Measurements from ENCODE around the gene GTPBP4. TPM values are rescaled to one million over a fixed set of nuclear protein-coding genes. Genes with fewer than 3 reads are reported as not detected.

Gene GTPBP4
- total RNA-seq, 1 experiment from 2014 or later: 44.6 TPM

GRCh38 chr10:947051-947450 is 41.2 kb upstream of the GTPBP4 start:
- H2AFZ ChIP-seq (ENCODE audit: low read length): no peak overlapping the region
- H3K4me3 ChIP-seq (ENCODE audit: low read length): no peak overlapping the region
- intact Hi-C loops (cut with micrococcal nuclease): no loop called here
- DNase-seq: no peak
- no peaks in the 10 kb centered on the region for H4K20me1 ChIP-seq (ENCODE audit: low read length)
- no TSS peak for BruUV-seq (replicated peaks)
- TF ChIP-seq EZH2 (IDR thresholded peaks at IDR 0.05; ENCODE audit: low read length, unreplicated experiment) (no peak), EZH2phosphoT487 (IDR thresholded peaks at IDR 0.05; ENCODE audit: borderline replicate concordance, low read length) (no peak)
- TF ChIP-seq, protein P1, sequence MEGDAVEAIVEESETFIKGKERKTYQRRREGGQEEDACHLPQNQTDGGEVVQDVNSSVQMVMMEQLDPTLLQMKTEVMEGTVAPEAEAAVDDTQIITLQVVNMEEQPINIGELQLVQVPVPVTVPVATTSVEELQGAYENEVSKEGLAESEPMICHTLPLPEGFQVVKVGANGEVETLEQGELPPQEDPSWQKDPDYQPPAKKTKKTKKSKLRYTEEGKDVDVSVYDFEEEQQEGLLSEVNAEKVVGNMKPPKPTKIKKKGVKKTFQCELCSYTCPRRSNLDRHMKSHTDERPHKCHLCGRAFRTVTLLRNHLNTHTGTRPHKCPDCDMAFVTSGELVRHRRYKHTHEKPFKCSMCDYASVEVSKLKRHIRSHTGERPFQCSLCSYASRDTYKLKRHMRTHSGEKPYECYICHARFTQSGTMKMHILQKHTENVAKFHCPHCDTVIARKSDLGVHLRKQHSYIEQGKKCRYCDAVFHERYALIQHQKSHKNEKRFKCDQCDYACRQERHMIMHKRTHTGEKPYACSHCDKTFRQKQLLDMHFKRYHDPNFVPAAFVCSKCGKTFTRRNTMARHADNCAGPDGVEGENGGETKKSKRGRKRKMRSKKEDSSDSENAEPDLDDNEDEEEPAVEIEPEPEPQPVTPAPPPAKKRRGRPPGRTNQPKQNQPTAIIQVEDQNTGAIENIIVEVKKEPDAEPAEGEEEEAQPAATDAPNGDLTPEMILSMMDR (conservative IDR thresholded peaks at IDR 0.05; ENCODE audit: low read depth, low read length): no peak
- H3F3A ChIP-seq (ENCODE audit: low read length, unreplicated experiment): no peaks in the 10 kb centered on the region
- CTCF ChIA-PET: interaction anchor here (0.6 kb wide), 1 partner anchor 804 kb away, joined by 4 read pairs; no protein-coding TSS in a partner anchor
- H3K36me3 ChIP-seq (ENCODE audit: low read depth, low read length): no peaks in the 10 kb centered on the region
- no peaks in the 10 kb centered on the region for H3K4me1 ChIP-seq (ENCODE audit: insufficient read depth, low read length)
- H3K79me2 ChIP-seq (ENCODE audit: low read length): no peaks in the 10 kb centered on the region
- no peak overlapping the region for H3K27ac ChIP-seq (ENCODE audit: low read length)
- H3K9ac ChIP-seq (ENCODE audit: low read length): no peak overlapping the region
- no peaks in the 10 kb centered on the region for H3K27me3 ChIP-seq (ENCODE audit: low read length)
- POLR2A ChIA-PET (ENCODE audit: unreplicated experiment): no interaction called here
- no peak; the same call in 1 of the 2 replicates for ATAC-seq
- no peaks in the 10 kb centered on the region for H3K9me3 ChIP-seq (ENCODE audit: low read length)
- no peaks in the 10 kb centered on the region for H3K9me2 ChIP-seq (replicated peaks; ENCODE audit: low read length)
- no peak overlapping the region for H3K4me2 ChIP-seq (ENCODE audit: low read length)

DNA sequence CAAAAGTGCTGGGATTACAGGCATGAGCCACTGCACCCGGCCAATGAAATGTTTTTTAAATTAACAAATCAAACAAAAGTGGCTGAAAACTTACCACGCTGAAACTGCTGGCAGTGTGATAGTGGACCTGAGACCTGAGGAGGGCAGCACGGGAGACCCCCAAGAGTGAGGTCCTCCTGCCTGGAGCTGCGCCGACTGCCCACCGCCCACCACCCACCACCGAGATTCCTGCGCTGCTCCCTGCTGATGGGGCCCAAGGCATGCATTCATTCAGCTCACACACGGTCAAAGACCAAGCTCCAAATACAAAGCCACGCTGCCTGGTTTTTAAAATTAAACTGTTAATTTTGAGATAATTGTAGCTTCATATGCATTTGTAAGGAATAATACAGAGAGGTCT is 40.4 kb upstream of the GTPBP4 start:
- ChIA-PET CTCF (no interaction called here), POLR2A (ENCODE audit: unreplicated experiment) (no interaction called here)
- intact Hi-C loops (cut with micrococcal nuclease): no loop called here
- Histone ChIP-seq H3F3A (ENCODE audit: low read length, unreplicated experiment) (no peaks in the 10 kb centered on the region), H3K4me3 (ENCODE audit: low read length) (no peak overlapping the region), H3K9me2 (replicated peaks; ENCODE audit: low read length) (no peaks in the 10 kb centered on the region), H3K79me2 (ENCODE audit: low read length) (no peaks in the 10 kb centered on the region), H3K9me3 (ENCODE audit: low read length) (no peaks in the 10 kb centered on the region), H4K20me1 (ENCODE audit: low read length) (no peaks in the 10 kb centered on the region), H3K27me3 (ENCODE audit: low read length) (no peaks in the 10 kb centered on the region), H3K4me2 (ENCODE audit: low read length) (no peak overlapping the region), H2AFZ (ENCODE audit: low read length) (no peak overlapping the region), H3K27ac (ENCODE audit: low read length) (no peak overlapping the region), H3K9ac (ENCODE audit: low read length) (no peak overlapping the region), H3K4me1 (ENCODE audit: insufficient read depth, low read length) (no peaks in the 10 kb centered on the region), H3K36me3 (ENCODE audit: low read depth, low read length) (no peaks in the 10 kb centered on the region)
- TF ChIP-seq EZH2 (IDR thresholded peaks at IDR 0.05; ENCODE audit: low read length, unreplicated experiment) (no peak), EZH2phosphoT487 (IDR thresholded peaks at IDR 0.05; ENCODE audit: borderline replicate concordance, low read length) (no peak)
- TF ChIP-seq, protein P1 (conservative IDR thresholded peaks at IDR 0.05; ENCODE audit: low read depth, low read length): no peak
- BruUV-seq (replicated peaks): no TSS peak
- DNase-seq (no peak), ATAC-seq (no peak)

GRCh38 chr10:948347-948746 is 39.9 kb upstream of the GTPBP4 start:
- no peaks in the 10 kb centered on the region for H3K9me2 ChIP-seq (replicated peaks; ENCODE audit: low read length)
- no peak for ATAC-seq
- no peak overlapping the region for H3K4me3 ChIP-seq (ENCODE audit: low read length)
- H3K4me2 ChIP-seq (ENCODE audit: low read length): no peak overlapping the region
- ChIA-PET CTCF (no interaction called here), POLR2A (ENCODE audit: unreplicated experiment) (no interaction called here)
- H3F3A ChIP-seq (ENCODE audit: low read length, unreplicated experiment): no peaks in the 10 kb centered on the region
- H3K27ac ChIP-seq (ENCODE audit: low read length): no peak overlapping the region
- no peaks in the 10 kb centered on the region for H3K9me3 ChIP-seq (ENCODE audit: low read length)
- no peak for DNase-seq
- no peaks in the 10 kb centered on the region for H3K4me1 ChIP-seq (ENCODE audit: insufficient read depth, low read length)
- no peaks in the 10 kb centered on the region for H3K27me3 ChIP-seq (ENCODE audit: low read length)
- intact Hi-C loops (cut with micrococcal nuclease): no loop called here
- no peak for TF ChIP-seq EZH2 (IDR thresholded peaks at IDR 0.05; ENCODE audit: low read length, unreplicated experiment)
- TF ChIP-seq EZH2phosphoT487 (IDR thresholded peaks at IDR 0.05; ENCODE audit: borderline replicate concordance, low read length): no peak
- TF ChIP-seq, protein P1 (conservative IDR thresholded peaks at IDR 0.05; ENCODE audit: low read depth, low read length): no peak
- no peaks in the 10 kb centered on the region for H4K20me1 ChIP-seq (ENCODE audit: low read length)
- H3K36me3 ChIP-seq (ENCODE audit: low read depth, low read length): no peaks in the 10 kb centered on the region
- H3K79me2 ChIP-seq (ENCODE audit: low read length): no peaks in the 10 kb centered on the region
- H2AFZ ChIP-seq (ENCODE audit: low read length): no peak overlapping the region
- no peak overlapping the region for H3K9ac ChIP-seq (ENCODE audit: low read length)
- no TSS peak for BruUV-seq (replicated peaks)
